IPS-NIHi7 (cell line): ENCODE results near the gene ADAR.

ENCODE experiments used
- DNase-seq: peaks from one replicate; pipeline ENCODE4 v3.0.0; 2012; ENCODE audit warnings: mixed read lengths; ENCODE audit errors: extremely low spot score

Gene ADAR

GRCh38 chr1:154619181-154619948 is 11.4 kb upstream of the ADAR start:
- DNase-seq, result no peak

DNA sequence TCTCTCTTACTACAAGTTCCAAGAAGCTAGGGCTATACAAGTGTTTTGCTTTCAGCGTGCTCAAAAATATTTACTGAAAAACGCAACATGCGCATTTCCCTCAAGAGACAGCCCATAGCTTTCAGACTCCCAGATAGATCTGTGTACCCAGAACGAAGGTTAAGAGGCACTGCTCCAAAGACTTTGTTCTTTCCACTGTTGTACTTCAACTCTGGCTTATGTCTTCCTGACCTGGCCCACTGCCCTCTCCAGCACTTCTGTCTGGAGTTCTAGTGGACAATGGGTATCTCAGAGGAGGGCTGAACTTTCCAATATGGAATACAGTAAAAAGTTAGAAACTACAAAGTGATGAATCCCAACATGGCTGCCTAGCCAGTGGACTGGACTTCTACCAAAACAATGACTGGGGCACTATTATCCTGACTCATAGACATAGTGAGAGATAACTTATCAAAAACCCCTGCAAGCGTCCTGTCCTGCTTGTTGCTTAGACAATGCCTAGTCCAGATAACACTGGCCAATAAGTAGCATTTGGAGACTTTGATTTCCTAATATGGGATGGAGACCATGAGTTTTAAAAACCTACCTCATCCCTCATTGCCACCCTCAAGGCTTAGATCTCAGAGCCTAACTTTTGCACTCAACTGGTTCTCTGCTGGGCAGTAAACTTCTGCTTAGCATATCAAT is 8.8 kb upstream of the ADAR start:
- no peak for DNase-seq

DNA sequence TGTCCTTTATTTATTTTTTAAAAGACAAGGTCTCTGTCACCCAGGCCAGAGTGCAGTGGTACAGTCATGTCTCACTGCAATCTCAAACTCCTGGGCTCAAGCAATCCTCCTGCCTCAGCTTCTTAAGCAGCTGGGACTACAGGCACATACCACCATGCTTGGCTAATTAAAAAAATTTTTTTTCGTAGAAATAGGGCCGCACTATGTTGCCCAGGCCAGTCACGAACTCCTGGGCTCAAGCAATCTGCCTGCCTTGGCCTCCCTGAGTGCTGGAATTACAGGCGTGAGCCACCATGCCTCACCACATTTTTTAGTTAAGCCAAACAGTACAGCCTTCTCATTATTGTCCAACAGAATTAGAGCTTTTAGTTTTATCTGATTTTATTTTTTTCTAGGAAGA is 7.4 kb upstream of the ADAR start:
- DNase-seq, result no peak

- DNase-seq, result no peak
Observed at GRCh38 chr1:154614901-154615300, 6.9 kb upstream of the ADAR start.

GRCh38 chr1:154614247-154614646 is 6.3 kb upstream of the ADAR start:
- peak; percentile 38 for DNase-seq

GRCh38 chr1:154611150-154611862 is 3.3 kb upstream of the ADAR start:
- DNase-seq, result no peak

DNA sequence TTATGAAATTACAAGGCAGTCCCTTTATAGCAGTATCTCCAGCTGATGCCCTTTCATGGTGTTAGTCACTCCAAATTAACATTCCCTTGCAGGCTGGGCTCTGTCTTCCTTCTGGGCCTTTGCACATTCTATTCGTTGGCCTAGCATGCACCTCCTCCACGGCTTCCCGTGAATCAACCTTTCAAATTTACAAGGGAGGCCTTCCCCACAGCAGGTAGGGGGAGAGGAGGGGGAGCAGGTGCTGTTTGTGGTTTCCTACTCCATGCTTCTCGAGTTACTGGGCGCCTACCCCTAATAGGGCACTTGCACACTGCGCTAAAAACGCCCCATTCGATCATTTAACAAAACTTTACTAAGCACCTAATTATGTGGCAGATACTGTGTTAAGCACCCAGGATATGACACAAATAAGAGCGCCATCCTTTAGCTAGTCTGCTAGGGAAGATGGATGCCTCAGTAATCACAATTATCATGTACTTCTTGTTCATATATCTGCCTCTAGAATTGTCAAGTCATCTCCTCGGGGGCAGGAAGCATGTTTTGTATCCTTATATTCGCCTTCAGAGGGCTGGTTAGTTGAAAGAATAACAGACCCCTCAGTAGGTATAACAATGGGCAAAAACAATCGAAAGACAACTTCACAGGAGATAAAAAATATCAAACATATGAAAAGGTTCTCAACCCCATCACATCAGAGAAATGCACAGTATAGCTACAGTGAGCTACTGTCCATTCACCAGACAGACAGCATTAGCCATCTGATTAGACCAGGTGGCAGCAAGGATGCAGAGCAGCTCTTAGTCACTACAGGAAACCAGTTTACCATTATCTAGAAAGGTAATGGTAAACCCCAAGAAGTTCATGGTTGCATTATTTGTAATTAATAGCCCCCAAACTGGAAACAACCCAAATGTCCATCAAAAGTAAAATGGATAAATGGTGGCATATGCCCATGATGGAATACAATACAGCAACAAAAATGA is 1.7 kb upstream of the ADAR start:
- peak; percentile 46 for DNase-seq

GRCh38 chr1:154608397-154609270 is 648 bp upstream of the ADAR start:
- DNase-seq, result peak; percentile 57

DNA sequence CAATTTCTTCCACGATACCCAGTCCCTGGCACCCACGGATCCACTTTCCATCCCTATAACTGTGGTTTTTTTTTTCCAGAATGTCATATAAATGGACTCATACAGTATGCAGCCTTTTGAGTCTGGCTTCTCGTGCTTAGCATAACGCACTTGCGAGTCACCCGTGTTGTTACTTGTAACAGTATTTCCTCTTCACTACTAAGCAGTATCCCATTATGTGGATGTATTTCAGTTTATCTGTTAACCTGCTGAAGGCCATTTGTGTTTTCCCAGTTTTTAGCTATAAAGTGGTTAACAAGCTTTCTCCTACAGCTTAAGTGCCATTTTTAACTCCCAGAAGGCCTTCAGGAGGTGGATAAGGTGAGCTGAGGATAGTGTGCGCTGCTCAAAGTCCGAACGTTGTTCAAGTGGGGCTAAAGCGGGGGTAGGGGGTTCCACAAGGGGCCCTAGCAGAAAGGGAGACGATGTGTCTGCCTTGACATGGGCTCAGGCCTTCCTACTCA is 829 bp downstream of the ADAR start:
- no peak for DNase-seq

DNA sequence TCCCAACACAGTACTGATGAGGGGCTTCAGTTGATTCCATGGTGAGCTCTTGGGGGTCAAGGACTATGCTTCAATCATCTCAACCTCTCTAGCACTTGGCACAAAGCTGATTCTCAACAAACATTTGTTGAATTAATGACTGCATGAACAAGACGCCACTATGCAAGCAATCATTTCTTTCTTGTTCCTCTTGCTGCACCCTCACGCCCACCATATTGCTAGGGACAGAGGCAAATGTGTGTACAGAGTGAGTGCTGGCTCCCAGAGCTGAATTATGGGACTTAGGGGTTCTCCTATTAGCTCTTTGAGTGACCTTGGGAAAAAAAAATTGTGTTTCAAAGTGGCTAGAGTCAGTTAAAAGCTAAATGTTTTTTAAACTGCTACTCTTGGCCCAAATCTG is 2.5 kb downstream of the ADAR start:
- no peak for DNase-seq

DNA sequence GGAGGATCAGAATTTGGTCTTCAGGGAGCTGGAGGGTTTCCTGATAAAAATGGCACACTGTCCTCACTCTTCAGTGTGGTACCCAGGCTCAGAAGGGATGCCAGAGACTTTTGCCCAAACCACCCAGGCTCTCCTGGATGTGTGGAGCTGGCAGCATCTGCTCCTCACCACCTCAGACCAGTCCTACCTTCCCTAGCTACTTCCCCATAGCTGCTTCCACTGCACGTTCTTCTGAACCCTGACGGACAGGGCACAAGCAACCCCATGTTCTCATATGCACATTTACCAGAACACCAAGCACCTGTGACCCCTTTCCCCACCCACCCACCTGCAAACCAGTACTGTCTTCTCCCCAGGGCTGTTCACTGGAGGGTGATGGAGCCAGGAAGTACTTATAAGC is 4.7 kb downstream of the ADAR start:
- no peak for DNase-seq

DNA sequence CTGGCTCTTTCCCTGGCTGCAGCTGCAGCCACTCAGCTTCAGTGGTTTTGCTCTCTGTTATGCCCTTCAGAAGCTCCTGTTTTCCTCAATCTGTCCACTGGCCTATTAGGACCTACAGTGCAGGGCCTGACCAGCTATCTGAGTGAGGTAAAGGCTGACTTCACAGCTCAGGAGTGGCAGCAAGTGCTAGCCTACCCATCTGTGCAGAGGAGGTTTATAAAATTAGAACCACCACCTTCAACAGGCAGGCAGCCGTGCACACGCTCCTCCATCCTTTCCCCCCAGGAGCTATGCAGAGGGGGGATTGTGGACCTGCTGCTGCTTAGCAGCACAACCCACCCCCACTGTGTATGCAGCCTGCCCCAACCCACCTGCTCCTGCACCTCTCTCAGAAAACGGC is 8.3 kb downstream of the ADAR start:
- no peak for DNase-seq

DNA sequence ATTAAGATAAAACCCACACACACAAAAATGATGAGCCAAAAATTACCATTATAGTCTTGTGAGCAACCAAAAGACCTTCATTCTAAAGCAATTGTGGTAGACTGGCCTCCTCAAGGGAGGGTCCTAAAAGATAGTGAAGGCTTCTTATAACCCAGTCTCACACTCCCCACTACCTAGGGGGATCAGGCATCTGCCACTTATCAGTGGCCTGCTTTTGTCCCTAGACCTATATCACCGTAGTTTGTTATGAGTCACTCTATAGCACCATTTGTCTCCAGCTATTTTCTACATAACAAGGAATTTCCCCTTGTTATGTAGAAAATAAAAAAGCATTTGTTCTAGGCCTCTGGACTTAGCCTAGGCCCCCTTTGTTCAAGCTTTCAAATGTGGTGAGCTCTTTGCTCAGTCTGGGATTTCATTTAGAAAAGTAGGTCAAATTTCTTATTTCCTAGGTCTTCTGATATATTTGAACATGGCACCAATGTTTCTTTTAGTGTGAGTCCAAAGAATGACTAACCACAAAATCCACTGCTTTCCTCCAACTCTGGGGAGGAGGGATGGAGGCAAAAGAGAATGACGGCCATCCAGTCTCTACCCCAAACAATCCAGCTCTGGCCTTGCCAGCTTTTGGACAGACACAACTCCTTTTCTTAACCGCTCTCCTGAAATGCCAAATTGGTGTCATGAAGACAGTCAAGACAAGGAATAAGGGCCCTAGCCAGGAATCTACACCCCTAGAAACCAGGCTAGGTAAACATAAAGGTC is 8.9 kb downstream of the ADAR start:
- no peak for DNase-seq

DNA sequence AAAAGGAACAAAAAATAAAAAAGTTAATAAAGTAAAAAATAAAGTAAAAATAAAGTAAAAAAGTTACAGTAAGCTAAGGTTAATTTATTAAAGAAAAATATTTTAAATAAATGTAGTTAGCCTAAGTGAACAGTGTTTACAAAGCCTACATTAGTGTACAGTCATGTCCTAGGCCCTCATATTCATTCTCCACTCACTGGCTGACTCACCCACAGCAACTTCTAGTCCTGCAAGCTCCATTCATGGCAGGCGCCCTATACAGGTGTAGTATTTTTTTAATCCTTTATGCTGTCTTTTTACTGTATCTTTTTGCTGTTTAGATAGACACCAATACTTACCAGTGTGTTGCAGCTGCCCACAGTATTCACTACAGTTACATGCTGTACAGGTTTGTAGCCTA is 12.4 kb downstream of the ADAR start:
- DNase-seq, result no peak

GRCh38 chr1:154594811-154595210 is 13.2 kb downstream of the ADAR start:
- DNase-seq, result no peak

GRCh38 chr1:154593390-154593789 is 14.6 kb downstream of the ADAR start:
- no peak for DNase-seq

- no peak for DNase-seq
Observed at GRCh38 chr1:154591206-154591605, 16.8 kb downstream of the ADAR start.

DNA sequence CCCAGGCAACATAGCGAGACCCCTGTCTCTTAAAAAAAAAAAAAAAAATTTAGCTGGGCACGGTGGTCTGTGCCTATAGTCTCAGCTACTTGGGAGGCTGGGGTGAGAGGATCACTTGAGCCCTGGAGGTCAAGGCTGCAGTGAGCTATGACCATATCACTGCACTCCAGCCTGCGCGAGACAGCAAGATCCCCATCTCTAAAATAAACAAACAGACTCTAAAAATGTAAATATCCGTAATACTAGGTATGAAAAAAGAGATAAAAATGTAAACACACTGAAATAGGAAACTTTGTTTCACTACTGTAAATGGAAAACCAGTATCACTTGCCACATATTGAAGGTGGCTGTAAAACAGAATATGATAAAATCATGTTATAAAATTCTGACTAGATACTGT is 17.2 kb downstream of the ADAR start:
- DNase-seq, result no peak

- no peak for DNase-seq
Observed at GRCh38 chr1:154589780-154590179, 18.2 kb downstream of the ADAR start.

DNA sequence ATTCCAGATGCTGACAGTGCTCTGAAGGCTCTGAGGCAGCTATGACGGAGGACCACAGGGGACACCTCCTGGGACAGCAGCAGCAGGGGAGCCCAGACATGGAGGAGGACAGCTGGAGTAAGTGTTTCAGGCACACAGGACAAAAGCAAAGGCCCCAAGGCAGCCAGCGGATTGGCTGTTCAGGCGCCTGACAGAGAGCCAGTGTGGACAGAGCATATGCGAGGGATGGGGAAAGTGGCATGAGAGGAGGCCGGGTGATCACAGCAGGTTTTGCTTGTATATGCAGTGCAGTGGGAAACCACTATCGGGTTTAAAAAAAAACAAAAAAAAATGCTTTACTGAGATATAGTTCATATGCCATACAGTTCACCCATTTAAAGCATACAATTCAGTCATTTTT is 21.3 kb downstream of the ADAR start:
- no peak for DNase-seq
